HEK293 (cell line): Measurements from ENCODE around the gene SOCS7.

Experiments used
- CTCF ChIA-PET: fragments of 350-600 bp; formaldehyde crosslinking; extraction: SDS; loops from one replicate; lab custom pipeline; 2021; ENCODE audit warnings: antibody characterized with exemption; lab: Yijun Ruan, JAX
- POLR2A ChIA-PET: fragments of 300-600 bp; formaldehyde crosslinking; extraction: SDS; loops from one replicate; lab custom pipeline; 2020; ENCODE audit warnings: antibody characterized with exemption, inconsistent platforms; lab: Yijun Ruan, JAX
- H3K27ac ChIP-seq: fragments of 200-500 bp; sonication (Bioruptor generic); 2 replicates; pipeline ENCODE4 v1.5.1; 2014; ENCODE audit warnings: low read depth, low read length, control low read depth, inconsistent platforms; ENCODE audit errors: extremely low read depth
- H3K36me3 ChIP-seq, 2 experiments: fragments of 200-500 bp in 1 of 2; sonication (Bioruptor generic) in 1 of 2; 1 replicate in 1 of 2; 2 replicates in 1 of 2; pipeline ENCODE4 v1.5.1; 2014 to 2017; ENCODE audit warnings: inconsistent platforms in 2 of 2, low read length in 2 of 2; ENCODE audit not compliant: control insufficient read depth in 2 of 2, insufficient read depth in 1 of 2
- H3K4me1 ChIP-seq: fragments of 200-500 bp; sonication (Bioruptor generic); 2 replicates; pipeline ENCODE4 v1.5.1; 2014; ENCODE audit warnings: mild to moderate bottlenecking, low read length, inconsistent platforms; ENCODE audit not compliant: control insufficient read depth, insufficient read depth
- H3K4me3 ChIP-seq: 2 replicates; pipeline ENCODE4 v1.5.1; 2011; ENCODE audit warnings: low read depth, mild to moderate bottlenecking, control low read depth, low read length, moderate library complexity
- H3K9me3 ChIP-seq: fragments of 200-500 bp; sonication (Bioruptor generic); 2 replicates; pipeline ENCODE4 v1.5.1; 2014; ENCODE audit warnings: low read depth, low read length, inconsistent platforms; ENCODE audit not compliant: control insufficient read depth, insufficient read depth
- HOXC10 ChIP-seq: sonication (generic); formaldehyde crosslinking; IDR thresholded peaks from 2 replicates; pipeline ENCODE4 v1.8.1; 2023; ENCODE audit warnings: mild to moderate bottlenecking, missing genetic modification reagents
- KLF7 ChIP-seq: fragments of 450-650 bp; formaldehyde crosslinking; IDR thresholded peaks from 2 replicates; pipeline ENCODE4 v1.5.1; 2016; ENCODE audit warnings: missing biosample characterization, missing genetic modification characterization, borderline replicate concordance
- ZFP69B ChIP-seq: fragments of 450-650 bp; formaldehyde crosslinking; IDR thresholded peaks from 2 replicates; pipeline ENCODE4 v1.5.1; 2016; ENCODE audit warnings: missing biosample characterization, missing genetic modification characterization
- ZNF2 ChIP-seq: fragments of 450-650 bp; formaldehyde crosslinking; IDR thresholded peaks from 2 replicates; pipeline ENCODE4 v1.5.1; 2016; ENCODE audit warnings: missing biosample characterization, missing genetic modification characterization
- ZNF248 ChIP-seq: fragments of 450-650 bp; formaldehyde crosslinking; IDR thresholded peaks from 2 replicates; pipeline ENCODE4 v1.5.1; 2017; ENCODE audit warnings: missing biosample characterization, missing genetic modification characterization
- ZNF654 ChIP-seq: fragments of 450-650 bp; formaldehyde crosslinking; IDR thresholded peaks from 2 replicates; pipeline ENCODE4 v1.5.1; 2016; ENCODE audit warnings: low read depth, missing biosample characterization, missing genetic modification characterization
- ZNF660 ChIP-seq: fragments of 450-650 bp; IDR thresholded peaks from 2 replicates; pipeline ENCODE4 v1.5.1; 2018; ENCODE audit warnings: missing biosample characterization, mild to moderate bottlenecking, missing genetic modification characterization
- ZNF768 ChIP-seq: fragments of 450-650 bp; formaldehyde crosslinking; IDR thresholded peaks from 2 replicates; pipeline ENCODE4 v1.5.1; 2018; ENCODE audit warnings: missing biosample characterization, mild to moderate bottlenecking, missing genetic modification characterization
- ZNF777 ChIP-seq: fragments of 450-650 bp; formaldehyde crosslinking; IDR thresholded peaks from 2 replicates; pipeline ENCODE4 v1.5.1; 2017; ENCODE audit warnings: missing biosample characterization, missing genetic modification characterization, borderline replicate concordance
- TF ChIP-seq, protein P1 (sequence below): fragments of 450-650 bp; formaldehyde crosslinking; IDR thresholded peaks from 2 replicates; pipeline ENCODE4 v1.5.1; 2016; ENCODE audit warnings: missing biosample characterization, missing genetic modification characterization
- TF ChIP-seq, protein P2 (sequence below): fragments of 450-650 bp; formaldehyde crosslinking; IDR thresholded peaks from 2 replicates; pipeline ENCODE4 v1.5.1; 2016; ENCODE audit warnings: missing biosample characterization, missing genetic modification characterization
- TF ChIP-seq, protein P3 (sequence below): fragments of 450-650 bp; formaldehyde crosslinking; IDR thresholded peaks from 2 replicates; pipeline ENCODE4 v1.5.1; 2016; ENCODE audit warnings: missing biosample characterization, missing genetic modification characterization
- TF ChIP-seq, protein P4 (sequence below): fragments of 450-650 bp; formaldehyde crosslinking; IDR thresholded peaks from 2 replicates; pipeline ENCODE4 v1.5.1; 2016; ENCODE audit warnings: missing biosample characterization, missing genetic modification characterization, low read depth
- TF ChIP-seq, protein P5 (sequence below): fragments of 450-650 bp; formaldehyde crosslinking; IDR thresholded peaks from 2 replicates; pipeline ENCODE4 v1.5.1; 2016; ENCODE audit warnings: missing biosample characterization, missing genetic modification characterization
- TF ChIP-seq, protein P6 (sequence below): fragments of 450-650 bp; formaldehyde crosslinking; IDR thresholded peaks from 2 replicates; pipeline ENCODE4 v1.5.1; 2016; ENCODE audit warnings: missing biosample characterization, missing genetic modification characterization
- TF ChIP-seq, protein P7 (sequence below): fragments of 450-650 bp; formaldehyde crosslinking; IDR thresholded peaks from 2 replicates; pipeline ENCODE4 v1.5.1; 2016; ENCODE audit warnings: missing biosample characterization, missing genetic modification characterization

The SOCS7 gene

DNA sequence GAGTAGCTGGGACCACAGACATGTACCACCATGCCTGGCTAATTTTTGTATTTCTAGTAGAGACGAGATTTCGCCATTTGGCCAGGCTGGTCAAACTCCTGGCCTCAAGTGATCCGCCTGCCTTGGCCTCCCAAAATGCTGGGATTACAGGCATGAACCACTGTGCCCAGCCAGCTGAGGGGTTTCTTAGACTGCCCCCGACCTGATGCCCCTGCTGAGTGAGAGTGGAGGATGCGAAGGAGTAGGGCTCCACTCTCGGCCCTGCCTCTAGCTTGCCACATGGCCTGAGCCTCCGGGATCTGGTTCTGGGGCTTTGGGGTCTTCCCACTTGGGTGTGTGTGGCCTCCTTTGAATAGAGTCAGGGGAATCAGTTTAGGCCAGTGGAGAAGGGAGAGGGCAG lies 18.9 kb upstream of the SOCS7 start (continued):
- TF ChIP-seq, protein P1, sequence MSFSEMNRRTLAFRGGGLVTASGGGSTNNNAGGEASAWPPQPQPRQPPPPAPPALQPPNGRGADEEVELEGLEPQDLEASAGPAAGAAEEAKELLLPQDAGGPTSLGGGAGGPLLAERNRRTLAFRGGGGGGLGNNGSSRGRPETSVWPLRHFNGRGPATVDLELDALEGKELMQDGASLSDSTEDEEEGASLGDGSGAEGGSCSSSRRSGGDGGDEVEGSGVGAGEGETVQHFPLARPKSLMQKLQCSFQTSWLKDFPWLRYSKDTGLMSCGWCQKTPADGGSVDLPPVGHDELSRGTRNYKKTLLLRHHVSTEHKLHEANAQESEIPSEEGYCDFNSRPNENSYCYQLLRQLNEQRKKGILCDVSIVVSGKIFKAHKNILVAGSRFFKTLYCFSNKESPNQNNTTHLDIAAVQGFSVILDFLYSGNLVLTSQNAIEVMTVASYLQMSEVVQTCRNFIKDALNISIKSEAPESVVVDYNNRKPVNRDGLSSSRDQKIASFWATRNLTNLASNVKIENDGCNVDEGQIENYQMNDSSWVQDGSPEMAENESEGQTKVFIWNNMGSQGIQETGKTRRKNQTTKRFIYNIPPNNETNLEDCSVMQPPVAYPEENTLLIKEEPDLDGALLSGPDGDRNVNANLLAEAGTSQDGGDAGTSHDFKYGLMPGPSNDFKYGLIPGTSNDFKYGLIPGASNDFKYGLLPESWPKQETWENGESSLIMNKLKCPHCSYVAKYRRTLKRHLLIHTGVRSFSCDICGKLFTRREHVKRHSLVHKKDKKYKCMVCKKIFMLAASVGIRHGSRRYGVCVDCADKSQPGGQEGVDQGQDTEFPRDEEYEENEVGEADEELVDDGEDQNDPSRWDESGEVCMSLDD, result no peak

DNA sequence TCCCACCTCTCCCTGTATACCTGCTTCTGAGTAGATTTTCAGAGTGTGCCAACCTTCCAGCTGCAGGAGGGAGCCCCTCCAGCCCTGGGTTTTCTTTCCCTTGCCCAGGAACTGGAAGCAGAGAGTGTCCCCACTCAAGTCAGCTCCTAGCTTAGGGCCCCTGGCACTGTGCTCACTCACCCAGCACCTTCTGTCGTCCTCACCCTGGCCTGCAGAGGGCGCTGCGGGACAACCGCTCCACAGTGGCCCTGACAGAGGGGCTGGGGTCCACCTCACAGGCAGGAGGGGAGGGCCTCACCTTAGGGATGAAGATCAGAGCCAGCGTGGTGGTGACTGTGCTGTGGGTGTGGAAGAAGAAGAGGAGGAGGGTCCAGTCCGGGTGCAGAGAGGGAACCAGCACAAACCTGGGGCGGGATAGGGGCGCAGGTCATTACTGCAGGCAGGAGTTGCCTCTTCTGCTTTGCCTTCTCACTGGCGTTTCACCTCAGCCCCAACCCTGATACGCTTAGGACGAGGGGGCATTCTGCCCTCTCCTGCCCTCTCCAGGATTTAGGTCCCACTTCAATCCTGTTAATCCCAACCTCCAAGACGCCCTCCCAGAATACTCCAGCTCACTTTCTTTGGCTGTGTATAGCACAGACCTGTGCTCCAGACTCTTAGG lies 17.9 kb upstream of the SOCS7 start:
- Histone ChIP-seq H3K27ac (no peak overlapping the region), H3K36me3 (no peaks in the 10 kb centered on the region), H3K4me1 (no peaks in the 10 kb centered on the region), H3K9me3 (no peaks in the 10 kb centered on the region)
- CTCF ChIA-PET, result interaction anchor here (0.5 to 12.3 kb wide), 37 partner anchors 8 to 1731 kb away, joined by 3 to 186 read pairs (median 5); partner anchors contain the start of genes GPR179 and SOCS7
- TF ChIP-seq ZNF660 (tag by site-specific recombination), result no peak
- TF ChIP-seq, protein P2, sequence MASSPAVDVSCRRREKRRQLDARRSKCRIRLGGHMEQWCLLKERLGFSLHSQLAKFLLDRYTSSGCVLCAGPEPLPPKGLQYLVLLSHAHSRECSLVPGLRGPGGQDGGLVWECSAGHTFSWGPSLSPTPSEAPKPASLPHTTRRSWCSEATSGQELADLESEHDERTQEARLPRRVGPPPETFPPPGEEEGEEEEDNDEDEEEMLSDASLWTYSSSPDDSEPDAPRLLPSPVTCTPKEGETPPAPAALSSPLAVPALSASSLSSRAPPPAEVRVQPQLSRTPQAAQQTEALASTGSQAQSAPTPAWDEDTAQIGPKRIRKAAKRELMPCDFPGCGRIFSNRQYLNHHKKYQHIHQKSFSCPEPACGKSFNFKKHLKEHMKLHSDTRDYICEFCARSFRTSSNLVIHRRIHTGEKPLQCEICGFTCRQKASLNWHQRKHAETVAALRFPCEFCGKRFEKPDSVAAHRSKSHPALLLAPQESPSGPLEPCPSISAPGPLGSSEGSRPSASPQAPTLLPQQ, result peak; percentile 84
- TF ChIP-seq, protein P3, sequence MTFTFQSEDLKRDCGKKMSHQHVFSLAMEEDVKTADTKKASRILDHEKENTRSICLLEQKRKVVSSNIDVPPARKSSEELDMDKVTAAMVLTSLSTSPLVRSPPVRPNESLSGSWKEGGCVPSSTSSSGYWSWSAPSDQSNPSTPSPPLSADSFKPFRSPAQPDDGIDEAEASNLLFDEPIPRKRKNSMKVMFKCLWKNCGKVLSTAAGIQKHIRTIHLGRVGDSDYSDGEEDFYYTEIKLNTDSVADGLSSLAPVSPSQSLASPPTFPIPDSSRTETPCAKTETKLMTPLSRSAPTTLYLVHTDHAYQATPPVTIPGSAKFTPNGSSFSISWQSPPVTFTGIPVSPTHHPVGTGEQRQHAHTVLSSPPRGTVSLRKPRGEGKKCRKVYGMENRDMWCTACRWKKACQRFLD, result no peak
- TF ChIP-seq HOXC10 (CRISPR knock-in tag), result 0 out of 2 replicates have a peak, but pooled peaks have one; percentile 35
- no peak for TF ChIP-seq KLF7 (tag by site-specific recombination)
- TF ChIP-seq, protein P4, sequence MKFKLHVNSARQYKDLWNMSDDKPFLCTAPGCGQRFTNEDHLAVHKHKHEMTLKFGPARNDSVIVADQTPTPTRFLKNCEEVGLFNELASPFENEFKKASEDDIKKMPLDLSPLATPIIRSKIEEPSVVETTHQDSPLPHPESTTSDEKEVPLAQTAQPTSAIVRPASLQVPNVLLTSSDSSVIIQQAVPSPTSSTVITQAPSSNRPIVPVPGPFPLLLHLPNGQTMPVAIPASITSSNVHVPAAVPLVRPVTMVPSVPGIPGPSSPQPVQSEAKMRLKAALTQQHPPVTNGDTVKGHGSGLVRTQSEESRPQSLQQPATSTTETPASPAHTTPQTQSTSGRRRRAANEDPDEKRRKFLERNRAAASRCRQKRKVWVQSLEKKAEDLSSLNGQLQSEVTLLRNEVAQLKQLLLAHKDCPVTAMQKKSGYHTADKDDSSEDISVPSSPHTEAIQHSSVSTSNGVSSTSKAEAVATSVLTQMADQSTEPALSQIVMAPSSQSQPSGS (tag by site-specific recombination), result no peak
- peak; percentile 100 for TF ChIP-seq ZNF2 (tag by site-specific recombination)
- TF ChIP-seq ZNF768 (tag by site-specific recombination), result no peak
- TF ChIP-seq, protein P5, sequence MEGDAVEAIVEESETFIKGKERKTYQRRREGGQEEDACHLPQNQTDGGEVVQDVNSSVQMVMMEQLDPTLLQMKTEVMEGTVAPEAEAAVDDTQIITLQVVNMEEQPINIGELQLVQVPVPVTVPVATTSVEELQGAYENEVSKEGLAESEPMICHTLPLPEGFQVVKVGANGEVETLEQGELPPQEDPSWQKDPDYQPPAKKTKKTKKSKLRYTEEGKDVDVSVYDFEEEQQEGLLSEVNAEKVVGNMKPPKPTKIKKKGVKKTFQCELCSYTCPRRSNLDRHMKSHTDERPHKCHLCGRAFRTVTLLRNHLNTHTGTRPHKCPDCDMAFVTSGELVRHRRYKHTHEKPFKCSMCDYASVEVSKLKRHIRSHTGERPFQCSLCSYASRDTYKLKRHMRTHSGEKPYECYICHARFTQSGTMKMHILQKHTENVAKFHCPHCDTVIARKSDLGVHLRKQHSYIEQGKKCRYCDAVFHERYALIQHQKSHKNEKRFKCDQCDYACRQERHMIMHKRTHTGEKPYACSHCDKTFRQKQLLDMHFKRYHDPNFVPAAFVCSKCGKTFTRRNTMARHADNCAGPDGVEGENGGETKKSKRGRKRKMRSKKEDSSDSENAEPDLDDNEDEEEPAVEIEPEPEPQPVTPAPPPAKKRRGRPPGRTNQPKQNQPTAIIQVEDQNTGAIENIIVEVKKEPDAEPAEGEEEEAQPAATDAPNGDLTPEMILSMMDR (tag by site-specific recombination), result peak; percentile 83
- TF ChIP-seq ZNF777, result no peak
- peak; percentile 93 for TF ChIP-seq ZFP69B (tag by site-specific recombination)
- TF ChIP-seq, protein P6, sequence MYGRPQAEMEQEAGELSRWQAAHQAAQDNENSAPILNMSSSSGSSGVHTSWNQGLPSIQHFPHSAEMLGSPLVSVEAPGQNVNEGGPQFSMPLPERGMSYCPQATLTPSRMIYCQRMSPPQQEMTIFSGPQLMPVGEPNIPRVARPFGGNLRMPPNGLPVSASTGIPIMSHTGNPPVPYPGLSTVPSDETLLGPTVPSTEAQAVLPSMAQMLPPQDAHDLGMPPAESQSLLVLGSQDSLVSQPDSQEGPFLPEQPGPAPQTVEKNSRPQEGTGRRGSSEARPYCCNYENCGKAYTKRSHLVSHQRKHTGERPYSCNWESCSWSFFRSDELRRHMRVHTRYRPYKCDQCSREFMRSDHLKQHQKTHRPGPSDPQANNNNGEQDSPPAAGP (tag by site-specific recombination), result 0 out of 2 replicates have a peak, but pooled peaks have one; percentile 36
- TF ChIP-seq ZNF248 (tag by site-specific recombination), result no peak
- TF ChIP-seq, protein P7, sequence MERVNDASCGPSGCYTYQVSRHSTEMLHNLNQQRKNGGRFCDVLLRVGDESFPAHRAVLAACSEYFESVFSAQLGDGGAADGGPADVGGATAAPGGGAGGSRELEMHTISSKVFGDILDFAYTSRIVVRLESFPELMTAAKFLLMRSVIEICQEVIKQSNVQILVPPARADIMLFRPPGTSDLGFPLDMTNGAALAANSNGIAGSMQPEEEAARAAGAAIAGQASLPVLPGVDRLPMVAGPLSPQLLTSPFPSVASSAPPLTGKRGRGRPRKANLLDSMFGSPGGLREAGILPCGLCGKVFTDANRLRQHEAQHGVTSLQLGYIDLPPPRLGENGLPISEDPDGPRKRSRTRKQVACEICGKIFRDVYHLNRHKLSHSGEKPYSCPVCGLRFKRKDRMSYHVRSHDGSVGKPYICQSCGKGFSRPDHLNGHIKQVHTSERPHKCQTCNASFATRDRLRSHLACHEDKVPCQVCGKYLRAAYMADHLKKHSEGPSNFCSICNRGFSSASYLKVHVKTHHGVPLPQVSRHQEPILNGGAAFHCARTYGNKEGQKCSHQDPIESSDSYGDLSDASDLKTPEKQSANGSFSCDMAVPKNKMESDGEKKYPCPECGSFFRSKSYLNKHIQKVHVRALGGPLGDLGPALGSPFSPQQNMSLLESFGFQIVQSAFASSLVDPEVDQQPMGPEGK, result peak; percentile 45; the same call in 1 of the 2 replicates
- peak; percentile 54 for TF ChIP-seq ZNF654 (tag by site-specific recombination)
- TF ChIP-seq, all 188 proteins: peak for 8
- POLR2A ChIA-PET, result interaction anchor here (1.0 to 1.1 kb wide), 3 partner anchors 9 to 81 kb away, joined by 3 to 8 read pairs (median 3); no protein-coding TSS in a partner anchor
- H3K4me3 ChIP-seq, result no peak overlapping the region
